ENCODE data around the gene ZBTB40.

GRCh38 chr1:22550021-22550420 is 98.4 kb downstream of the ZBTB40 start:
- no peak for TF ChIP-seq POLR2A (IDR thresholded peaks at IDR 0.05; ENCODE audit: borderline replicate concordance, extremely low read depth, insufficient read depth, insufficient read length)
- TF ChIP-seq, protein P1, sequence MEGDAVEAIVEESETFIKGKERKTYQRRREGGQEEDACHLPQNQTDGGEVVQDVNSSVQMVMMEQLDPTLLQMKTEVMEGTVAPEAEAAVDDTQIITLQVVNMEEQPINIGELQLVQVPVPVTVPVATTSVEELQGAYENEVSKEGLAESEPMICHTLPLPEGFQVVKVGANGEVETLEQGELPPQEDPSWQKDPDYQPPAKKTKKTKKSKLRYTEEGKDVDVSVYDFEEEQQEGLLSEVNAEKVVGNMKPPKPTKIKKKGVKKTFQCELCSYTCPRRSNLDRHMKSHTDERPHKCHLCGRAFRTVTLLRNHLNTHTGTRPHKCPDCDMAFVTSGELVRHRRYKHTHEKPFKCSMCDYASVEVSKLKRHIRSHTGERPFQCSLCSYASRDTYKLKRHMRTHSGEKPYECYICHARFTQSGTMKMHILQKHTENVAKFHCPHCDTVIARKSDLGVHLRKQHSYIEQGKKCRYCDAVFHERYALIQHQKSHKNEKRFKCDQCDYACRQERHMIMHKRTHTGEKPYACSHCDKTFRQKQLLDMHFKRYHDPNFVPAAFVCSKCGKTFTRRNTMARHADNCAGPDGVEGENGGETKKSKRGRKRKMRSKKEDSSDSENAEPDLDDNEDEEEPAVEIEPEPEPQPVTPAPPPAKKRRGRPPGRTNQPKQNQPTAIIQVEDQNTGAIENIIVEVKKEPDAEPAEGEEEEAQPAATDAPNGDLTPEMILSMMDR (IDR thresholded peaks at IDR 0.05 in 2 of 3, conservative IDR thresholded peaks at IDR 0.05 in 1 of 3; ENCODE audit: borderline replicate concordance in 1 of 3, insufficient read depth in 1 of 3, low read depth in 2 of 3, low read length in 2 of 3) = no peak
- no peak for TF ChIP-seq MAX (IDR thresholded peaks at IDR 0.05)
- no peak for TF ChIP-seq RAD21 (IDR thresholded peaks at IDR 0.05; ENCODE audit: low read depth)
- no peak for TF ChIP-seq FOSL1 (IDR thresholded peaks at IDR 0.05; ENCODE audit: low read depth)

Measured in HCT116 (cell line).